Choroid plexus epithelial cell (primary cell): ENCODE data around the gene FRMD4A.
"Not testable (repeated sequence)": the region's sequence is repeated elsewhere in the genome, so short reads cannot be mapped to it uniquely, and the experiment has no call there.

ENCODE experiments used
- DNase-seq: peaks from one replicate; pipeline ENCODE4 v3.0.0-alpha.2; 2010; ENCODE audit warnings: low read depth
- H3K4me3 ChIP-seq: 2 replicates; pipeline ENCODE4 v1.5.1; 2011; ENCODE audit warnings: low read depth, mild to moderate bottlenecking, control low read depth, low read length, moderate library complexity
- CTCF ChIP-seq: conservative IDR thresholded peaks from 2 replicates; pipeline ENCODE4 v1.5.1; 2011; ENCODE audit warnings: low read depth, mild to moderate bottlenecking, control low read depth, inconsistent platforms, low read length, moderate library complexity

The FRMD4A gene

GRCh38 chr10:14146025-14146424 lies 184.7 kb downstream of the FRMD4A start:
- H3K4me3 ChIP-seq: no peak overlapping the region
- TF ChIP-seq CTCF: no peak
- DNase-seq: peak; percentile 42

- no peak for DNase-seq
- no peak overlapping the region for H3K4me3 ChIP-seq
- no peak for TF ChIP-seq CTCF
Observed at GRCh38 chr10:14144451-14144850, 186.3 kb downstream of the FRMD4A start.

- TF ChIP-seq CTCF: no peak
- no peak for DNase-seq
- H3K4me3 ChIP-seq: no peak overlapping the region
Observed at GRCh38 chr10:14142606-14143250, 188.0 kb downstream of the FRMD4A start.

- no peak for DNase-seq
- TF ChIP-seq CTCF: no peak
- no peak overlapping the region for H3K4me3 ChIP-seq
Observed at GRCh38 chr10:14141283-14141682, 189.4 kb downstream of the FRMD4A start.

GRCh38 chr10:14137391-14137790 lies 193.3 kb downstream of the FRMD4A start:
- no peak for DNase-seq
- H3K4me3 ChIP-seq: no peak overlapping the region
- TF ChIP-seq CTCF: no peak

GRCh38 chr10:14135196-14135595 lies 195.5 kb downstream of the FRMD4A start:
- DNase-seq, H3K4me3 ChIP-seq: not testable (repeated sequence)

- TF ChIP-seq CTCF: no peak
- no peak overlapping the region for H3K4me3 ChIP-seq
- no peak for DNase-seq
Observed at GRCh38 chr10:14134275-14134674, 196.4 kb downstream of the FRMD4A start.
